ENCODE data around the gene TRAF2. TPM values are rescaled to one million over a fixed set of nuclear protein-coding genes. Genes with fewer than 3 reads are reported as not detected.
A peak's percentile ranks its signal among the peaks of the same experiment; 100 is the strongest.

The TRAF2 gene
- total and polyA plus RNA-seq, 9 of the 15 experiments (the other 6 are each of a cell fraction or from before 2014, with no cell fraction given), result 0.24 to 45.2 (median 18.0) TPM

DNA sequence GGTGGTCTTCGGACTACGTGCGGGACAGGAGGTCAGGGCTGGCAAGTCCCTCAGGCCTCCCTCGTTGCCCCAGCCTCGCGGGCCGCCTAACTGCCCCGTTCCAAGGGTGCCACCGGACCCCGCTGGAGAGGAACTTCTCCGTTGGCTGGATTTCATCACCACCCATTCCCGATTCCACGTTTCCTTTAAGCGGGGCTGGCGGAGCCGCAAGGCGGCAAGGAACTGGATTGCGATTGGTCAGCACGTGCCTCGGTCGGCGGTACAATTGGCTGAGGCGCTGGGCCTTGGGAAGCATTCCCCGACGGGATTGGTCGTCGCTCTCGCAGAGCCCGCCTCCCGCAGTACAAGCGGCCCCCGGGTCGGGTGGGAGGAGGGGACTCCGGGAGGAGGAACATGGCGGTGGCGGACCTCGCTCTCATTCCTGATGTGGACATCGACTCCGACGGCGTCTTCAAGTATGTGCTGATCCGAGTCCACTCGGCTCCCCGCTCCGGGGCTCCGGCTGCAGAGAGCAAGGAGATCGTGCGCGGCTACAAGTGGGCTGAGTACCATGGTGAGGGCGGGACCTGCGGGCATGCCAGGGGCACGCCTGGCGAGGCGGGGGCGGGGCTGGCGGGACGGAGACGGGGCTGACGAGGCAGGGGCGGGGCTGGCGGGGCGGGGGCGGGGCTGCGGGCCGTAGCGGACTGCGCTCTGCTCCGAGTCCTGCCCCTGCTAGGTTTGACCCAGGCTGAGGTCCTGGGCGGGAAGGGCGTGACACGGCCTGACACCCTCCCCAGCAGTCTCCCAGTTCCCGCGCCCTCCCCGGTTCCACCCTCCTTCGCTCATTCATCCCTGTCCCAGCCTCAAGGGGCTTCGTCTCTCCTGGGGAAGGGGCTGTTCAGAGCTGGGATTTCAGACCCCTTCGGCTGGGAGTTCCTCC, 37.0 kb upstream of the TRAF2 start, which contains the start of gene PHPT1 (continued):
- TF ChIP-seq ATF1 (CRISPR knock-in tag; IDR thresholded peaks at IDR 0.05) (no peak), ATF1 (tag; IDR thresholded peaks at IDR 0.05) (peak; percentile 79), JUND (IDR thresholded peaks at IDR 0.05; ENCODE audit: borderline replicate concordance, low read depth, low read length) (peak; percentile 54; the same call in 1 of the 2 replicates), JUND (tag; IDR thresholded peaks at IDR 0.05; ENCODE audit: borderline replicate concordance, low read depth, low read length) (no peak), E2F3 (CRISPR knock-in tag; IDR thresholded peaks at IDR 0.05) (0 out of 2 replicates have a peak, but pooled peaks have one; percentile 18), EP300 (IDR thresholded peaks at IDR 0.05; ENCODE audit: low read length) (peak; percentile 22; the same call in 1 of the 2 replicates), RBM34 (IDR thresholded peaks at IDR 0.05; ENCODE audit: borderline replicate concordance, insufficient read depth, low read length) (no peak), ZNF24 (IDR thresholded peaks at IDR 0.05) (no peak), MYNN (IDR thresholded peaks at IDR 0.05) (peak; percentile 90), MYNN (CRISPR knock-in tag; IDR thresholded peaks at IDR 0.05) (no peak), RBFOX2 (IDR thresholded peaks at IDR 0.05; ENCODE audit: low read depth, low read length) (peak; percentile 84), TOE1 (IDR thresholded peaks at IDR 0.05; ENCODE audit: borderline replicate concordance) (peak; percentile 89), TOE1 (CRISPR knock-in tag; IDR thresholded peaks at IDR 0.05; ENCODE audit: borderline replicate concordance, low read depth) (no peak)
- TF ChIP-seq, protein P1, sequence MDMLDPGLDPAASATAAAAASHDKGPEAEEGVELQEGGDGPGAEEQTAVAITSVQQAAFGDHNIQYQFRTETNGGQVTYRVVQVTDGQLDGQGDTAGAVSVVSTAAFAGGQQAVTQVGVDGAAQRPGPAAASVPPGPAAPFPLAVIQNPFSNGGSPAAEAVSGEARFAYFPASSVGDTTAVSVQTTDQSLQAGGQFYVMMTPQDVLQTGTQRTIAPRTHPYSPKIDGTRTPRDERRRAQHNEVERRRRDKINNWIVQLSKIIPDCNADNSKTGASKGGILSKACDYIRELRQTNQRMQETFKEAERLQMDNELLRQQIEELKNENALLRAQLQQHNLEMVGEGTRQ (CRISPR knock-in tag; IDR thresholded peaks at IDR 0.05), result peak; percentile 69
- TF ChIP-seq, protein P2, sequence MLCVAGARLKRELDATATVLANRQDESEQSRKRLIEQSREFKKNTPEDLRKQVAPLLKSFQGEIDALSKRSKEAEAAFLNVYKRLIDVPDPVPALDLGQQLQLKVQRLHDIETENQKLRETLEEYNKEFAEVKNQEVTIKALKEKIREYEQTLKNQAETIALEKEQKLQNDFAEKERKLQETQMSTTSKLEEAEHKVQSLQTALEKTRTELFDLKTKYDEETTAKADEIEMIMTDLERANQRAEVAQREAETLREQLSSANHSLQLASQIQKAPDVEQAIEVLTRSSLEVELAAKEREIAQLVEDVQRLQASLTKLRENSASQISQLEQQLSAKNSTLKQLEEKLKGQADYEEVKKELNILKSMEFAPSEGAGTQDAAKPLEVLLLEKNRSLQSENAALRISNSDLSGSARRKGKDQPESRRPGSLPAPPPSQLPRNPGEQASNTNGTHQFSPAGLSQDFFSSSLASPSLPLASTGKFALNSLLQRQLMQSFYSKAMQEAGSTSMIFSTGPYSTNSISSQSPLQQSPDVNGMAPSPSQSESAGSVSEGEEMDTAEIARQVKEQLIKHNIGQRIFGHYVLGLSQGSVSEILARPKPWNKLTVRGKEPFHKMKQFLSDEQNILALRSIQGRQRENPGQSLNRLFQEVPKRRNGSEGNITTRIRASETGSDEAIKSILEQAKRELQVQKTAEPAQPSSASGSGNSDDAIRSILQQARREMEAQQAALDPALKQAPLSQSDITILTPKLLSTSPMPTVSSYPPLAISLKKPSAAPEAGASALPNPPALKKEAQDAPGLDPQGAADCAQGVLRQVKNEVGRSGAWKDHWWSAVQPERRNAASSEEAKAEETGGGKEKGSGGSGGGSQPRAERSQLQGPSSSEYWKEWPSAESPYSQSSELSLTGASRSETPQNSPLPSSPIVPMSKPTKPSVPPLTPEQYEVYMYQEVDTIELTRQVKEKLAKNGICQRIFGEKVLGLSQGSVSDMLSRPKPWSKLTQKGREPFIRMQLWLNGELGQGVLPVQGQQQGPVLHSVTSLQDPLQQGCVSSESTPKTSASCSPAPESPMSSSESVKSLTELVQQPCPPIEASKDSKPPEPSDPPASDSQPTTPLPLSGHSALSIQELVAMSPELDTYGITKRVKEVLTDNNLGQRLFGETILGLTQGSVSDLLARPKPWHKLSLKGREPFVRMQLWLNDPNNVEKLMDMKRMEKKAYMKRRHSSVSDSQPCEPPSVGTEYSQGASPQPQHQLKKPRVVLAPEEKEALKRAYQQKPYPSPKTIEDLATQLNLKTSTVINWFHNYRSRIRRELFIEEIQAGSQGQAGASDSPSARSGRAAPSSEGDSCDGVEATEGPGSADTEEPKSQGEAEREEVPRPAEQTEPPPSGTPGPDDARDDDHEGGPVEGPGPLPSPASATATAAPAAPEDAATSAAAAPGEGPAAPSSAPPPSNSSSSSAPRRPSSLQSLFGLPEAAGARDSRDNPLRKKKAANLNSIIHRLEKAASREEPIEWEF (CRISPR knock-in tag; IDR thresholded peaks at IDR 0.05), result no peak
- TF ChIP-seq, protein P3, sequence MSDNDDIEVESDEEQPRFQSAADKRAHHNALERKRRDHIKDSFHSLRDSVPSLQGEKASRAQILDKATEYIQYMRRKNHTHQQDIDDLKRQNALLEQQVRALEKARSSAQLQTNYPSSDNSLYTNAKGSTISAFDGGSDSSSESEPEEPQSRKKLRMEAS (CRISPR knock-in tag; IDR thresholded peaks at IDR 0.05), result peak; percentile 84
- TF ChIP-seq, protein P4, sequence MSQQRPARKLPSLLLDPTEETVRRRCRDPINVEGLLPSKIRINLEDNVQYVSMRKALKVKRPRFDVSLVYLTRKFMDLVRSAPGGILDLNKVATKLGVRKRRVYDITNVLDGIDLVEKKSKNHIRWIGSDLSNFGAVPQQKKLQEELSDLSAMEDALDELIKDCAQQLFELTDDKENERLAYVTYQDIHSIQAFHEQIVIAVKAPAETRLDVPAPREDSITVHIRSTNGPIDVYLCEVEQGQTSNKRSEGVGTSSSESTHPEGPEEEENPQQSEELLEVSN (IDR thresholded peaks at IDR 0.05; ENCODE audit: borderline replicate concordance in 1 of 2, extremely low read depth in 1 of 2, insufficient read depth in 1 of 2, insufficient read length in 1 of 2, low read depth in 1 of 2, low read length in 1 of 2, poor library complexity in 1 of 2, severe bottlenecking in 1 of 2), result peak; percentile 81 to 83
- TF ChIP-seq, protein P5, sequence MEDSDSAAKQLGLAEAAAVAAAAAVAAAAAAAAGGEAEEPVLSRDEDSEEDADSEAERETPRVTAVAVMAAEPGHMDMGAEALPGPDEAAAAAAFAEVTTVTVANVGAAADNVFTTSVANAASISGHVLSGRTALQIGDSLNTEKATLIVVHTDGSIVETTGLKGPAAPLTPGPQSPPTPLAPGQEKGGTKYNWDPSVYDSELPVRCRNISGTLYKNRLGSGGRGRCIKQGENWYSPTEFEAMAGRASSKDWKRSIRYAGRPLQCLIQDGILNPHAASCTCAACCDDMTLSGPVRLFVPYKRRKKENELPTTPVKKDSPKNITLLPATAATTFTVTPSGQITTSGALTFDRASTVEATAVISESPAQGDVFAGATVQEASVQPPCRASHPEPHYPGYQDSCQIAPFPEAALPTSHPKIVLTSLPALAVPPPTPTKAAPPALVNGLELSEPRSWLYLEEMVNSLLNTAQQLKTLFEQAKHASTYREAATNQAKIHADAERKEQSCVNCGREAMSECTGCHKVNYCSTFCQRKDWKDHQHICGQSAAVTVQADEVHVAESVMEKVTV (CRISPR knock-in tag; IDR thresholded peaks at IDR 0.05), result no peak
